K562 (cell line): Measurements from ENCODE around the gene PRRC2A. TPM values are rescaled to one million over a fixed set of nuclear protein-coding genes. Genes with fewer than 3 reads are reported as not detected.
A peak's percentile ranks its signal among the peaks of the same experiment; 100 is the strongest.

Experiments used
- ARID2 ChIP-seq: fragments of 450-650 bp; IDR thresholded peaks from 2 replicates; pipeline ENCODE4 v1.6.1; 2017; ENCODE audit warnings: antibody characterized with exemption, mild to moderate bottlenecking
- CCNT2 ChIP-seq: IDR thresholded peaks from 2 replicates; pipeline ENCODE4 v1.6.1; 2011; ENCODE audit warnings: borderline replicate concordance, low read depth, mild to moderate bottlenecking, moderate library complexity, mixed read lengths, low read length; ENCODE audit not compliant: insufficient read length; ENCODE audit errors: extremely low read depth
- DMBX1 ChIP-seq: fragments of 250-450 bp; sonication (Bioruptor Pico); IDR thresholded peaks from 2 replicates; pipeline ENCODE4 v1.8.0; 2022; ENCODE audit warnings: inconsistent platforms, mild to moderate bottlenecking, moderate library complexity, borderline replicate concordance
- EHMT2 ChIP-seq: fragments of 450-650 bp; IDR thresholded peaks from 2 replicates; pipeline ENCODE4 v1.6.1; 2018; ENCODE audit warnings: antibody characterized with exemption
- FOXA3 ChIP-seq, 2 experiments: fragments of 450-650 bp in 1 of 2; sonication (generic) in 1 of 2; formaldehyde crosslinking; IDR thresholded peaks in 1 of 2; conservative IDR thresholded peaks in 1 of 2; 2 replicates each; pipeline versions ENCODE4 v1.4.0 to v1.8.0; 2020 to 2022; ENCODE audit warnings: mild to moderate bottlenecking in 2 of 2, missing genetic modification reagents in 1 of 2
- HCFC1 ChIP-seq: IDR thresholded peaks from 2 replicates; pipeline ENCODE4 v1.6.1; 2012; ENCODE audit warnings: low read depth, low read length, improper control_type of control experiment
- MEF2D ChIP-seq: conservative IDR thresholded peaks from 2 replicates; pipeline ENCODE4 v1.6.1; 2016; ENCODE audit warnings: low read depth, missing genetic modification characterization, missing compliant biosample characterization
- MIER1 ChIP-seq: fragments of 450-650 bp; IDR thresholded peaks from 2 replicates; pipeline ENCODE4 v1.6.1; 2016; ENCODE audit warnings: antibody characterized with exemption, mild to moderate bottlenecking, low read depth
- NELFE ChIP-seq: IDR thresholded peaks from 2 replicates; pipeline ENCODE4 v1.6.1; 2011; ENCODE audit warnings: mild to moderate bottlenecking; ENCODE audit not compliant: insufficient read depth, insufficient read length
- NFRKB ChIP-seq: fragments of 450-650 bp; IDR thresholded peaks from 2 replicates; pipeline ENCODE4 v1.6.1; 2016; ENCODE audit warnings: low read depth
- NFXL1 ChIP-seq: fragments of 450-650 bp; formaldehyde crosslinking; IDR thresholded peaks from 2 replicates; pipeline ENCODE4 v1.4.0; 2021; ENCODE audit warnings: mild to moderate bottlenecking
- PPARD ChIP-seq: fragments of 250-450 bp; sonication (Bioruptor Pico); IDR thresholded peaks from 2 replicates; pipeline ENCODE4 v1.8.0; 2022; ENCODE audit warnings: inconsistent platforms, mild to moderate bottlenecking, moderate library complexity
- RFX1 ChIP-seq: fragments of 450-650 bp; IDR thresholded peaks from 2 replicates; pipeline ENCODE4 v1.6.1; 2016; ENCODE audit warnings: mild to moderate bottlenecking, moderate library complexity
- SAFB ChIP-seq: fragments of 200-400 bp; formaldehyde crosslinking; IDR thresholded peaks from 2 replicates; pipeline ENCODE4 v1.6.1; 2017; ENCODE audit warnings: low read depth, low read length, borderline replicate concordance
- TFAM ChIP-seq: fragments of 250-450 bp; sonication (Bioruptor Pico); conservative IDR thresholded peaks from 2 replicates; pipeline ENCODE4 v1.5.0; 2021; ENCODE audit warnings: mild to moderate bottlenecking, moderate library complexity
- TRIM28 ChIP-seq: fragments of 450-650 bp; IDR thresholded peaks from 2 replicates; pipeline ENCODE4 v1.6.1; 2017
- U2AF1 ChIP-seq: fragments of 200-400 bp; formaldehyde crosslinking; optimal IDR thresholded peaks from 2 replicates; pipeline ENCODE3; 2017; ENCODE audit warnings: mild to moderate bottlenecking, low read depth, low read length, moderate library complexity
- ZNF175 ChIP-seq: fragments of 200-800 bp; sonication (Bioruptor generic); IDR thresholded peaks from 2 replicates; pipeline ENCODE4 v1.6.1; 2016; ENCODE audit warnings: low read depth, mild to moderate bottlenecking, missing genetic modification characterization, missing compliant biosample characterization
- polyA plus RNA-seq, 8 experiments: library from polyadenylated mRNA; depleted of rRNA in 4 of 8; stranded (reverse) in 5 of 8; unstranded in 3 of 8; fragments of >200 nt; fragmentation: Nextera tagmentation in 2 of 8; fragmentation: Illumina TruSeq in 1 of 8; extraction: Ambion mirVana in 2 of 8; extraction: Trizol in 1 of 8; gene quantifications; 2 replicates each; pipeline versions ENCODE4 v1.2.1 to v1.2.3, GENCODE V29; 2011 to 2014; ENCODE audit warnings: inconsistent platforms in 1 of 8, missing spikeins in 1 of 8
- total RNA-seq, 7 experiments: library from RNA; depleted of rRNA in 6 of 7; stranded (reverse); fragments of >200 nt in 6 of 7; fragmentation: Illumina TruSeq in 2 of 7; extraction: Trizol in 2 of 7; gene quantifications; 2 replicates each; pipeline versions ENCODE4 v1.2.1 to v1.2.3, GENCODE V29; 2011 to 2021; ENCODE audit warnings: low replicate concordance in 1 of 7
- TF ChIP-seq, protein P1 (sequence below): fragments of 450-650 bp; conservative IDR thresholded peaks from 2 replicates; pipeline ENCODE4 v1.6.1; 2016; ENCODE audit warnings: missing genetic modification characterization, low read depth, mild to moderate bottlenecking, missing compliant biosample characterization, moderate library complexity
- TF ChIP-seq, protein P2 (sequence below): fragments of 200-400 bp; formaldehyde crosslinking; IDR thresholded peaks from 2 replicates; pipeline ENCODE4 v1.6.1; 2017; ENCODE audit warnings: mild to moderate bottlenecking, low read depth, low read length, moderate library complexity
- TF ChIP-seq, protein P3 (sequence below): fragments of 450-650 bp; formaldehyde crosslinking; IDR thresholded peaks from 2 replicates; pipeline ENCODE4 v1.4.0; 2022; ENCODE audit warnings: missing genetic modification characterization
- TF ChIP-seq, protein P4 (sequence below), 2 experiments: fragments of 450-650 bp; IDR thresholded peaks; 2 replicates each; pipeline ENCODE4 v1.6.1; 2016

Gene PRRC2A
- total and polyA plus RNA-seq, 9 of the 15 experiments (the other 6 are each of a cell fraction or from before 2014, with no cell fraction given) = 1.0 to 332 (median 63.0) TPM

DNA sequence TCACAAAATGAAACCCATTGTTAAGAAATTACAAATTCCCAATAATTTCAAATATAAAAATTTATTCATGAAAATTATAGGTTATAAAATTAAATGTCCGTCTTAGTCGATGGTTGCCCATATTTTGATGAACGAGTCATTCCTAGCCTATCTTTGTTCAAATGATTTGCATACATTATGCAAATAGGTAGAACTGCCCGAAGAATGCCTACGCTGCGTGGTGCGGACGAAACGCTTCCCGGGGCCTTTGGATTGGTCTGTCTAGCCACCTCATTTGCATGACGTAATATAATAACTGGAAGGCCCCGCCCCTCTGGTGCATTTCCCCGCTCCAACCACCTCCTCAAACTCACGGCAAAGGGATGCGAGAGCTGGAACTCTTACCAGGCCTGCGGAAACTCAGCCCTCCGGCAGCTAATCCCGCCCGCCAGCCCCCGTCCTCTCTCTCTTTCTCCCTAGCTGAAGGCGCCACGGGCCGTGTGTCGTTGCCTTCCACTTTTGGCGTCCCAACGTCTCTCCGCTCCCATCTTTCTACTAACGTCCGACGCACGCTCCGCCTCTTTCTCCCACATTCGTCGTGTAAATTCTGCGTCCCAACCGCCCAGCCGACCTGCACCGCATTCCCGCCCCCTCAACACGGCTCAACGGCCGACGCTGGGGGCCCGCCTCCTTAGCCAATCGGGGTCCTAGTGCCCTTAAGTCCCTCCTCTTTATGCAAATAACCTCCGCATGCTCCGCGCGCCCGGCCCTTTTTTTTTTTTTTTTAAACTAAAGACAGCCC is 520 bp upstream of the PRRC2A start (continued):
- TF ChIP-seq DMBX1 (CRISPR knock-in tag) = 0 out of 2 replicates have a peak, but pooled peaks have one; percentile 29
- no peak for TF ChIP-seq MIER1
- TF ChIP-seq, protein P1, sequence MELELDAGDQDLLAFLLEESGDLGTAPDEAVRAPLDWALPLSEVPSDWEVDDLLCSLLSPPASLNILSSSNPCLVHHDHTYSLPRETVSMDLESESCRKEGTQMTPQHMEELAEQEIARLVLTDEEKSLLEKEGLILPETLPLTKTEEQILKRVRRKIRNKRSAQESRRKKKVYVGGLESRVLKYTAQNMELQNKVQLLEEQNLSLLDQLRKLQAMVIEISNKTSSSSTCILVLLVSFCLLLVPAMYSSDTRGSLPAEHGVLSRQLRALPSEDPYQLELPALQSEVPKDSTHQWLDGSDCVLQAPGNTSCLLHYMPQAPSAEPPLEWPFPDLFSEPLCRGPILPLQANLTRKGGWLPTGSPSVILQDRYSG = no peak
- TF ChIP-seq, protein P2, sequence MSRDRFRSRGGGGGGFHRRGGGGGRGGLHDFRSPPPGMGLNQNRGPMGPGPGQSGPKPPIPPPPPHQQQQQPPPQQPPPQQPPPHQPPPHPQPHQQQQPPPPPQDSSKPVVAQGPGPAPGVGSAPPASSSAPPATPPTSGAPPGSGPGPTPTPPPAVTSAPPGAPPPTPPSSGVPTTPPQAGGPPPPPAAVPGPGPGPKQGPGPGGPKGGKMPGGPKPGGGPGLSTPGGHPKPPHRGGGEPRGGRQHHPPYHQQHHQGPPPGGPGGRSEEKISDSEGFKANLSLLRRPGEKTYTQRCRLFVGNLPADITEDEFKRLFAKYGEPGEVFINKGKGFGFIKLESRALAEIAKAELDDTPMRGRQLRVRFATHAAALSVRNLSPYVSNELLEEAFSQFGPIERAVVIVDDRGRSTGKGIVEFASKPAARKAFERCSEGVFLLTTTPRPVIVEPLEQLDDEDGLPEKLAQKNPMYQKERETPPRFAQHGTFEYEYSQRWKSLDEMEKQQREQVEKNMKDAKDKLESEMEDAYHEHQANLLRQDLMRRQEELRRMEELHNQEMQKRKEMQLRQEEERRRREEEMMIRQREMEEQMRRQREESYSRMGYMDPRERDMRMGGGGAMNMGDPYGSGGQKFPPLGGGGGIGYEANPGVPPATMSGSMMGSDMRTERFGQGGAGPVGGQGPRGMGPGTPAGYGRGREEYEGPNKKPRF = no peak
- TF ChIP-seq ZNF175 (CRISPR knock-in tag) = no peak; the same call in 1 of the 2 replicates
- TF ChIP-seq U2AF1 = no peak
- 0 out of 2 replicates have a peak, but pooled peaks have one; percentile 24 for TF ChIP-seq MEF2D (tag)
- TF ChIP-seq HCFC1 = peak; percentile 77
- TF ChIP-seq, protein P3, sequence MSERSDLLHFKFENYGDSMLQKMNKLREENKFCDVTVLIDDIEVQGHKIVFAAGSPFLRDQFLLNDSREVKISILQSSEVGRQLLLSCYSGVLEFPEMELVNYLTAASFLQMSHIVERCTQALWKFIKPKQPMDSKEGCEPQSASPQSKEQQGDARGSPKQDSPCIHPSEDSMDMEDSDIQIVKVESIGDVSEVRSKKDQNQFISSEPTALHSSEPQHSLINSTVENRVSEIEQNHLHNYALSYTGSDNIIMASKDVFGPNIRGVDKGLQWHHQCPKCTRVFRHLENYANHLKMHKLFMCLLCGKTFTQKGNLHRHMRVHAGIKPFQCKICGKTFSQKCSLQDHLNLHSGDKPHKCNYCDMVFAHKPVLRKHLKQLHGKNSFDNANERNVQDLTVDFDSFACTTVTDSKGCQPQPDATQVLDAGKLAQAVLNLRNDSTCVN (CRISPR knock-in tag) = peak; percentile 86
- no peak for TF ChIP-seq RFX1
- no peak for TF ChIP-seq EHMT2
- TF ChIP-seq PPARD (CRISPR knock-in tag) = no peak
- TF ChIP-seq, protein P4, sequence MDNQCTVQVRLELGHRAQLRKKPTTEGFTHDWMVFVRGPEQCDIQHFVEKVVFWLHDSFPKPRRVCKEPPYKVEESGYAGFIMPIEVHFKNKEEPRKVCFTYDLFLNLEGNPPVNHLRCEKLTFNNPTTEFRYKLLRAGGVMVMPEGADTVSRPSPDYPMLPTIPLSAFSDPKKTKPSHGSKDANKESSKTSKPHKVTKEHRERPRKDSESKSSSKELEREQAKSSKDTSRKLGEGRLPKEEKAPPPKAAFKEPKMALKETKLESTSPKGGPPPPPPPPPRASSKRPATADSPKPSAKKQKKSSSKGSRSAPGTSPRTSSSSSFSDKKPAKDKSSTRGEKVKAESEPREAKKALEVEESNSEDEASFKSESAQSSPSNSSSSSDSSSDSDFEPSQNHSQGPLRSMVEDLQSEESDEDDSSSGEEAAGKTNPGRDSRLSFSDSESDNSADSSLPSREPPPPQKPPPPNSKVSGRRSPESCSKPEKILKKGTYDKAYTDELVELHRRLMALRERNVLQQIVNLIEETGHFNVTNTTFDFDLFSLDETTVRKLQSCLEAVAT (IDR thresholded peaks at IDR 0.05) = peak; percentile 87 to 92
- no peak; the same call in 1 of the 2 replicates for TF ChIP-seq TRIM28
- TF ChIP-seq CCNT2 = peak; percentile 71
- no peak for TF ChIP-seq SAFB
- no peak for TF ChIP-seq TFAM (CRISPR knock-in tag)
- no peak for TF ChIP-seq NFXL1 (CRISPR knock-in tag)
- TF ChIP-seq FOXA3 (CRISPR knock-in tag; conservative IDR thresholded peaks at IDR 0.05 in 1 of 2, IDR thresholded peaks at IDR 0.05 in 1 of 2) = peak in 1 of 2 experiments; percentile 43; a peak in 1 of 4 replicates
- TF ChIP-seq ARID2 = no peak
- TF ChIP-seq NFRKB = no peak; the same call in none of the 2 replicates
- TF ChIP-seq NELFE = no peak
